ENCODE measurements around the gene APOF. TPM values are rescaled to one million over a fixed set of nuclear protein-coding genes. Genes with fewer than 3 reads are reported as not detected.
A peak's percentile ranks its signal among the peaks of the same experiment; 100 is the strongest.

The APOF gene
- total and polyA plus RNA-seq, 2 experiments from 2014 or later, result not detected

DNA sequence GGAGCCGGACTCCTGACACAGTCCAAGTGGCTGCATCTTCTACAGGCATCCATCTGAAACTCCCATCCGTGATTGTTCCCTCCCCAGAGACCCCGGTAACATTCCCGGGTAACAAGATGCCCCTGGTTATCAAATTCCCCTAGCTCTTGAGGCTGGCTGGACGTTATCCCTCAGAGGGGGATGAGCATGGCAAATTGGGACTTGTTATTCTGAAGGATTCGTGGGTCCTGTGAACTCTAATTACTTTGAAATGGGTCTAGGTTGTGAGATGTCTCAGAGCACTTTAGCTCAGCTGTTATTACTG, 28.2 kb downstream of the APOF start:
- peak overlapping the region; percentile 58 for H3K4me3 ChIP-seq
- H3K4me1 ChIP-seq (ENCODE audit: insufficient read depth), result peaks cover 29% of the 10 kb centered on the region
- peaks cover 13% of the 10 kb centered on the region for H3K9me2 ChIP-seq (ENCODE audit: insufficient read depth)
- H3K36me3 ChIP-seq (ENCODE audit: insufficient read depth), result no peaks in the 10 kb centered on the region
- Mint-ChIP-seq H3K36me3 (ENCODE audit: low read depth) (no peaks in the 10 kb centered on the region), H3K27ac (peak overlapping the region; percentile 99), H3K4me1 (peaks cover 40% of the 10 kb centered on the region), H3K9me3 (no peaks in the 10 kb centered on the region), H3K27me3 (ENCODE audit: insufficient read depth, low read depth, poor library complexity) (peaks cover 12% of the 10 kb centered on the region), H3K4me3 (peak overlapping the region; percentile 91)
- peak overlapping the region; percentile 51 for H3K27ac ChIP-seq (ENCODE audit: low read depth)
- H4K20me1 ChIP-seq (replicated peaks; ENCODE audit: insufficient read depth), result no peaks in the 10 kb centered on the region
- H3K79me2 ChIP-seq (replicated peaks; ENCODE audit: insufficient read depth), result peaks cover 5% of the 10 kb centered on the region; the same call in 1 of the 2 replicates
- ATAC-seq (no peak), DNase-seq (ENCODE audit: low spot score) (no peak)
- H2AFZ ChIP-seq, result no peak overlapping the region
- H3F3A ChIP-seq (replicated peaks; ENCODE audit: low read depth), result peaks cover 16% of the 10 kb centered on the region; the same call in 1 of the 2 replicates
- no peak for TF ChIP-seq CREB1 (CRISPR knock-in tag; IDR thresholded peaks at IDR 0.05; ENCODE audit: low read depth)
- TF ChIP-seq ZNF331 (CRISPR knock-in tag; IDR thresholded peaks at IDR 0.05; ENCODE audit: low read depth), result no peak
- no peak for TF ChIP-seq EZH2 (IDR thresholded peaks at IDR 0.05; ENCODE audit: low read depth, unreplicated experiment)
- TF ChIP-seq EZH2phosphoT487 (IDR thresholded peaks at IDR 0.05; ENCODE audit: unreplicated experiment), result no peak
- TF ChIP-seq ZNF114 (CRISPR knock-in tag; IDR thresholded peaks at IDR 0.05), result no peak
- TF ChIP-seq JUNB (IDR thresholded peaks at IDR 0.05; ENCODE audit: unreplicated experiment), result no peak
- TF ChIP-seq, protein P1, sequence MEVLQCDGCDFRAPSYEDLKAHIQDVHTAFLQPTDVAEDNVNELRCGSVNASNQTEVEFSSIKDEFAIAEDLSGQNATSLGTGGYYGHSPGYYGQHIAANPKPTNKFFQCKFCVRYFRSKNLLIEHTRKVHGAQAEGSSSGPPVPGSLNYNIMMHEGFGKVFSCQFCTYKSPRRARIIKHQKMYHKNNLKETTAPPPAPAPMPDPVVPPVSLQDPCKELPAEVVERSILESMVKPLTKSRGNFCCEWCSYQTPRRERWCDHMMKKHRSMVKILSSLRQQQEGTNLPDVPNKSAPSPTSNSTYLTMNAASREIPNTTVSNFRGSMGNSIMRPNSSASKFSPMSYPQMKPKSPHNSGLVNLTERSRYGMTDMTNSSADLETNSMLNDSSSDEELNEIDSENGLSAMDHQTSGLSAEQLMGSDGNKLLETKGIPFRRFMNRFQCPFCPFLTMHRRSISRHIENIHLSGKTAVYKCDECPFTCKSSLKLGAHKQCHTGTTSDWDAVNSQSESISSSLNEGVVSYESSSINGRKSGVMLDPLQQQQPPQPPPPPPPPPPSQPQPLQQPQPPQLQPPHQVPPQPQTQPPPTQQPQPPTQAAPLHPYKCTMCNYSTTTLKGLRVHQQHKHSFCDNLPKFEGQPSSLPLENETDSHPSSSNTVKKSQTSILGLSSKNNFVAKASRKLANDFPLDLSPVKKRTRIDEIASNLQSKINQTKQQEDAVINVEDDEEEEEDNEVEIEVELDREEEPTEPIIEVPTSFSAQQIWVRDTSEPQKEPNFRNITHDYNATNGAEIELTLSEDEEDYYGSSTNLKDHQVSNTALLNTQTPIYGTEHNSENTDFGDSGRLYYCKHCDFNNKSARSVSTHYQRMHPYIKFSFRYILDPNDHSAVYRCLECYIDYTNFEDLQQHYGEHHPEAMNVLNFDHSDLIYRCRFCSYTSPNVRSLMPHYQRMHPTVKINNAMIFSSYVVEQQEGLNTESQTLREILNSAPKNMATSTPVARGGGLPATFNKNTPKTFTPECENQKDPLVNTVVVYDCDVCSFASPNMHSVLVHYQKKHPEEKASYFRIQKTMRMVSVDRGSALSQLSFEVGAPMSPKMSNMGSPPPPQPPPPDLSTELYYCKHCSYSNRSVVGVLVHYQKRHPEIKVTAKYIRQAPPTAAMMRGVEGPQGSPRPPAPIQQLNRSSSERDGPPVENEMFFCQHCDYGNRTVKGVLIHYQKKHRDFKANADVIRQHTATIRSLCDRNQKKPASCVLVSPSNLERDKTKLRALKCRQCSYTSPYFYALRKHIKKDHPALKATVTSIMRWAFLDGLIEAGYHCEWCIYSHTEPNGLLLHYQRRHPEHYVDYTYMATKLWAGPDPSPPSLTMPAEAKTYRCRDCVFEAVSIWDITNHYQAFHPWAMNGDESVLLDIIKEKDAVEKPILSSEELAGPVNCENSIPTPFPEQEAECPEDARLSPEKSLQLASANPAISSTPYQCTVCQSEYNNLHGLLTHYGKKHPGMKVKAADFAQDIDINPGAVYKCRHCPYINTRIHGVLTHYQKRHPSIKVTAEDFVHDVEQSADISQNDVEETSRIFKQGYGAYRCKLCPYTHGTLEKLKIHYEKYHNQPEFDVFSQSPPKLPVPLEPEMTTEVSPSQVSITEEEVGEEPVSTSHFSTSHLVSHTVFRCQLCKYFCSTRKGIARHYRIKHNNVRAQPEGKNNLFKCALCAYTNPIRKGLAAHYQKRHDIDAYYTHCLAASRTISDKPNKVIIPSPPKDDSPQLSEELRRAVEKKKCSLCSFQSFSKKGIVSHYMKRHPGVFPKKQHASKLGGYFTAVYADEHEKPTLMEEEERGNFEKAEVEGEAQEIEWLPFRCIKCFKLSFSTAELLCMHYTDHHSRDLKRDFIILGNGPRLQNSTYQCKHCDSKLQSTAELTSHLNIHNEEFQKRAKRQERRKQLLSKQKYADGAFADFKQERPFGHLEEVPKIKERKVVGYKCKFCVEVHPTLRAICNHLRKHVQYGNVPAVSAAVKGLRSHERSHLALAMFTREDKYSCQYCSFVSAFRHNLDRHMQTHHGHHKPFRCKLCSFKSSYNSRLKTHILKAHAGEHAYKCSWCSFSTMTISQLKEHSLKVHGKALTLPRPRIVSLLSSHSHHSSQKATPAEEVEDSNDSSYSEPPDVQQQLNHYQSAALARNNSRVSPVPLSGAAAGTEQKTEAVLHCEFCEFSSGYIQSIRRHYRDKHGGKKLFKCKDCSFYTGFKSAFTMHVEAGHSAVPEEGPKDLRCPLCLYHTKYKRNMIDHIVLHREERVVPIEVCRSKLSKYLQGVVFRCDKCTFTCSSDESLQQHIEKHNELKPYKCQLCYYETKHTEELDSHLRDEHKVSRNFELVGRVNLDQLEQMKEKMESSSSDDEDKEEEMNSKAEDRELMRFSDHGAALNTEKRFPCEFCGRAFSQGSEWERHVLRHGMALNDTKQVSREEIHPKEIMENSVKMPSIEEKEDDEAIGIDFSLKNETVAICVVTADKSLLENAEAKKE (CRISPR knock-in tag; IDR thresholded peaks at IDR 0.05), result no peak
- no peak for TF ChIP-seq NANOG (IDR thresholded peaks at IDR 0.05; ENCODE audit: borderline replicate concordance)
- H3K4me2 ChIP-seq, result peak overlapping the region; percentile 81
- no peaks in the 10 kb centered on the region for H3K27me3 ChIP-seq (ENCODE audit: insufficient read depth)

All from GM23338 (cell line).